SIG-M5 (cell line): ENCODE measurements around the gene DIP2A.

Experiments
- DNase-seq: peaks from one replicate; lab custom pipeline; 2025; lab: John Stamatoyannopoulos, UW

Gene DIP2A

GRCh38 chr21:46538262-46538661 lies 79.6 kb downstream of the DIP2A start:
- DNase-seq: no peak

GRCh38 chr21:46538851-46539666 lies 80.4 kb downstream of the DIP2A start:
- no peak for DNase-seq

- no peak for DNase-seq
Observed at GRCh38 chr21:46540087-46540710, 81.5 kb downstream of the DIP2A start.

- no peak for DNase-seq
Observed at GRCh38 chr21:46542588-46543124, 84.0 kb downstream of the DIP2A start.

- DNase-seq: no peak
Observed at GRCh38 chr21:46543306-46543705, 84.6 kb downstream of the DIP2A start.

- DNase-seq: no peak
Observed at GRCh38 chr21:46544003-46544402, 85.3 kb downstream of the DIP2A start.

- no peak for DNase-seq
Observed at GRCh38 chr21:46544824-46545223, 86.1 kb downstream of the DIP2A start.

- DNase-seq: no peak
Observed at GRCh38 chr21:46545363-46545762, 86.7 kb downstream of the DIP2A start.

GRCh38 chr21:46545911-46546310 lies 87.2 kb downstream of the DIP2A start:
- DNase-seq: no peak

GRCh38 chr21:46546799-46547198 lies 88.1 kb downstream of the DIP2A start:
- no peak for DNase-seq

GRCh38 chr21:46549650-46550049 lies 91.0 kb downstream of the DIP2A start:
- DNase-seq: no peak

- DNase-seq: no peak
Observed at GRCh38 chr21:46550116-46550941, 91.6 kb downstream of the DIP2A start.

- no peak for DNase-seq
Observed at GRCh38 chr21:46551636-46552241, 93.0 kb downstream of the DIP2A start.

- no peak for DNase-seq
Observed at GRCh38 chr21:46552274-46552673, 93.6 kb downstream of the DIP2A start.

- DNase-seq: no peak
Observed at GRCh38 chr21:46552865-46553379, 94.2 kb downstream of the DIP2A start.

GRCh38 chr21:46553993-46554392 lies 95.3 kb downstream of the DIP2A start:
- no peak for DNase-seq

GRCh38 chr21:46554431-46555224 lies 95.9 kb downstream of the DIP2A start:
- no peak for DNase-seq

- no peak for DNase-seq
Observed at GRCh38 chr21:46555225-46555617, 96.5 kb downstream of the DIP2A start.

GRCh38 chr21:46555678-46556077 lies 97.0 kb downstream of the DIP2A start:
- no peak for DNase-seq

- no peak for DNase-seq
Observed at GRCh38 chr21:46556802-46557201, 98.1 kb downstream of the DIP2A start.

- no peak for DNase-seq
Observed at GRCh38 chr21:46557469-46557868, 98.8 kb downstream of the DIP2A start.
